Liver (tissue), 9 donors: ENCODE measurements around the gene PCDHA11. TPM values are rescaled to one million over a fixed set of nuclear protein-coding genes. Genes with fewer than 3 reads are reported as not detected.

ENCODE experiments used
- DNase-seq: peaks from one replicate; pipeline ENCODE4 v3.0.0-alpha.2; 2017; ENCODE audit warnings: low spot score
- H3K27ac ChIP-seq, 2 donors: one replicate each; pipeline ENCODE4 v1.7.0; 2013; ENCODE audit warnings: inconsistent platforms in 2 of 2, low read length in 2 of 2, control low read depth in 1 of 2, low read depth in 1 of 2, mild to moderate bottlenecking in 1 of 2
- H3K27me3 ChIP-seq, 4 donors: one replicate each; pipeline versions ENCODE4 v1.6.1 to v1.7.0; 2013; ENCODE audit warnings: low read length in 3 of 4, inconsistent platforms in 1 of 4, mild to moderate bottlenecking in 1 of 4, moderate library complexity in 1 of 4; ENCODE audit not compliant: control insufficient read depth in 4 of 4, insufficient read depth in 4 of 4
- H3K36me3 ChIP-seq, 4 donors: one replicate each; pipeline versions ENCODE4 v1.6.1 to v1.7.0; 2013; ENCODE audit warnings: low read length in 3 of 4, mild to moderate bottlenecking in 3 of 4, low read depth in 1 of 4, moderate library complexity in 1 of 4; ENCODE audit not compliant: control insufficient read depth in 4 of 4, insufficient read depth in 3 of 4
- H3K4me1 ChIP-seq, 4 donors: one replicate each; pipeline versions ENCODE4 v1.6.1 to v1.7.0; 2013; ENCODE audit warnings: low read length in 3 of 4, mild to moderate bottlenecking in 3 of 4, moderate library complexity in 1 of 4; ENCODE audit not compliant: control insufficient read depth in 4 of 4, insufficient read depth in 4 of 4
- H3K4me3 ChIP-seq, 3 donors: one replicate each; pipeline versions ENCODE4 v1.6.1 to v1.7.0; 2013; ENCODE audit warnings: low read length in 3 of 3, control low read depth in 1 of 3, low read depth in 1 of 3, mild to moderate bottlenecking in 1 of 3
- H3K9ac ChIP-seq, 2 donors: one replicate each; pipeline ENCODE4 v1.7.0; 2013; ENCODE audit warnings: low read length in 2 of 2, mild to moderate bottlenecking in 2 of 2, moderate library complexity in 2 of 2, control low read depth in 1 of 2, low read depth in 1 of 2
- H3K9me3 ChIP-seq, 4 donors: one replicate each; pipeline versions ENCODE4 v1.6.1 to v1.7.0; 2013; ENCODE audit warnings: low read length in 3 of 4; ENCODE audit not compliant: control insufficient read depth in 4 of 4
- EGR1 ChIP-seq, 2 donors: IDR thresholded peaks; 2 replicates each; pipeline ENCODE4 v1.6.1; 2016 to 2018; ENCODE audit warnings: antibody characterized with exemption in 2 of 2, low read depth in 2 of 2
- FOXA1 ChIP-seq: IDR thresholded peaks from 2 replicates; pipeline ENCODE4 v1.6.1; 2016; ENCODE audit warnings: antibody characterized with exemption
- FOXA2 ChIP-seq: IDR thresholded peaks from 2 replicates; pipeline ENCODE4 v1.6.1; 2016; ENCODE audit warnings: antibody characterized with exemption
- GABPA ChIP-seq, 2 donors: IDR thresholded peaks in 1 of 2; conservative IDR thresholded peaks in 1 of 2; 2 replicates each; pipeline ENCODE4 v1.6.1; 2016; ENCODE audit warnings: antibody characterized with exemption in 2 of 2, mild to moderate bottlenecking in 1 of 2, moderate library complexity in 1 of 2
- RXRA ChIP-seq, 2 donors: IDR thresholded peaks; 2 replicates each; pipeline ENCODE4 v1.6.1; 2017 to 2018; ENCODE audit warnings: antibody characterized with exemption in 2 of 2, mild to moderate bottlenecking in 1 of 2
- TAF1 ChIP-seq: conservative IDR thresholded peaks from 2 replicates; pipeline ENCODE4 v1.6.1; 2016; ENCODE audit warnings: antibody characterized with exemption, mild to moderate bottlenecking
- WGBS: extraction: QIAGEN DNeasy Blood & Tissue Kit; methylation state at CpG from one replicate; pipeline ENCODE4 v1.1.7; 2013; 5-methylcytosine and 5-hydroxymethylcytosine counted together
- polyA plus RNA-seq, 2 donors: library from polyadenylated mRNA; stranded (reverse) in 1 of 2; unstranded in 1 of 2; fragments of 200-250 nt in 1 of 2; fragments of >200 nt in 1 of 2; fragmentation: Nextera tagmentation in 1 of 2; extraction: Ambion mirVana in 1 of 2; gene quantifications; one replicate each; pipeline versions ENCODE4 v1.2.1 to v1.2.3, GENCODE V29; 2013 to 2015
- total RNA-seq, 2 donors: library from RNA; depleted of rRNA; stranded (reverse); fragments of >200 nt; gene quantifications; one replicate each; pipeline ENCODE4 v1.2.3, GENCODE V29; 2014
- TF ChIP-seq, protein P1 (sequence below): IDR thresholded peaks from 2 replicates; pipeline ENCODE4 v1.6.1; 2016; ENCODE audit warnings: antibody characterized with exemption
- TF ChIP-seq, protein P2 (sequence below): IDR thresholded peaks from 2 replicates; pipeline ENCODE4 v1.6.1; 2016; ENCODE audit warnings: antibody characterized with exemption, mild to moderate bottlenecking
- TF ChIP-seq, protein P3 (sequence below): IDR thresholded peaks from 2 replicates; pipeline ENCODE4 v1.6.1; 2016; ENCODE audit warnings: antibody characterized with exemption
- donor health status: healthy.
- donor health status: healthy.
- donor health status: healthy.
- donor health status: healthy.
- donor health status: healthy.

The PCDHA11 gene
- total and polyA plus RNA-seq, 4 donors = under 0.01 to 0.19 (median 0.05) TPM; not detected in 1

DNA sequence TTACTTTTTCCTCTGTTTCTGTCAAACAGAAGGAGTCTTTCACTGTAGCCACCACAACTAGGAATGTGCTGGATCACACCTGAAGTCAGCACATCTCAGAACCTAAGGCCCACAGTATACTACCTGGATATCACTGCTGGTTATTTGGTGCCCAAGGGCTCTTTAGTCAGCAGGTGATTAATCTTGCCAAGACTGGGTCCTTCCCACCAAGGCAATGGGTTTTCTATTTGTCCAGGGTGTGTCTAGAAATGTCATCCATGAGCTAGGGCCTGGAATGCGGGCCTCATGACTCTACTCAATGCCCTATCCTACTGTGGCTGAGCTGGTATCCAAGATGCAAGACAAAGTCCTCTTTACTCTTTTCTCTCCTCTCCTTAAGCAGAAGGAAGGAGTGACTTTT lies 47.6 kb downstream of the PCDHA11 start:
- TF ChIP-seq EGR1 (IDR thresholded peaks at IDR 0.05; ENCODE audit: low read depth in 2 of 2) (no peak), FOXA1 (no peak), GABPA (IDR thresholded peaks at IDR 0.05 in 1 of 2, conservative IDR thresholded peaks at IDR 0.05 in 1 of 2) (no peak), TAF1 (no peak), RXRA (IDR thresholded peaks at IDR 0.05) (no peak), FOXA2 (no peak)
- TF ChIP-seq, protein P1, sequence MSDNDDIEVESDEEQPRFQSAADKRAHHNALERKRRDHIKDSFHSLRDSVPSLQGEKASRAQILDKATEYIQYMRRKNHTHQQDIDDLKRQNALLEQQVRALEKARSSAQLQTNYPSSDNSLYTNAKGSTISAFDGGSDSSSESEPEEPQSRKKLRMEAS = no peak
- TF ChIP-seq, protein P2, sequence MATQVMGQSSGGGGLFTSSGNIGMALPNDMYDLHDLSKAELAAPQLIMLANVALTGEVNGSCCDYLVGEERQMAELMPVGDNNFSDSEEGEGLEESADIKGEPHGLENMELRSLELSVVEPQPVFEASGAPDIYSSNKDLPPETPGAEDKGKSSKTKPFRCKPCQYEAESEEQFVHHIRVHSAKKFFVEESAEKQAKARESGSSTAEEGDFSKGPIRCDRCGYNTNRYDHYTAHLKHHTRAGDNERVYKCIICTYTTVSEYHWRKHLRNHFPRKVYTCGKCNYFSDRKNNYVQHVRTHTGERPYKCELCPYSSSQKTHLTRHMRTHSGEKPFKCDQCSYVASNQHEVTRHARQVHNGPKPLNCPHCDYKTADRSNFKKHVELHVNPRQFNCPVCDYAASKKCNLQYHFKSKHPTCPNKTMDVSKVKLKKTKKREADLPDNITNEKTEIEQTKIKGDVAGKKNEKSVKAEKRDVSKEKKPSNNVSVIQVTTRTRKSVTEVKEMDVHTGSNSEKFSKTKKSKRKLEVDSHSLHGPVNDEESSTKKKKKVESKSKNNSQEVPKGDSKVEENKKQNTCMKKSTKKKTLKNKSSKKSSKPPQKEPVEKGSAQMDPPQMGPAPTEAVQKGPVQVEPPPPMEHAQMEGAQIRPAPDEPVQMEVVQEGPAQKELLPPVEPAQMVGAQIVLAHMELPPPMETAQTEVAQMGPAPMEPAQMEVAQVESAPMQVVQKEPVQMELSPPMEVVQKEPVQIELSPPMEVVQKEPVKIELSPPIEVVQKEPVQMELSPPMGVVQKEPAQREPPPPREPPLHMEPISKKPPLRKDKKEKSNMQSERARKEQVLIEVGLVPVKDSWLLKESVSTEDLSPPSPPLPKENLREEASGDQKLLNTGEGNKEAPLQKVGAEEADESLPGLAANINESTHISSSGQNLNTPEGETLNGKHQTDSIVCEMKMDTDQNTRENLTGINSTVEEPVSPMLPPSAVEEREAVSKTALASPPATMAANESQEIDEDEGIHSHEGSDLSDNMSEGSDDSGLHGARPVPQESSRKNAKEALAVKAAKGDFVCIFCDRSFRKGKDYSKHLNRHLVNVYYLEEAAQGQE = no peak
- TF ChIP-seq, protein P3, sequence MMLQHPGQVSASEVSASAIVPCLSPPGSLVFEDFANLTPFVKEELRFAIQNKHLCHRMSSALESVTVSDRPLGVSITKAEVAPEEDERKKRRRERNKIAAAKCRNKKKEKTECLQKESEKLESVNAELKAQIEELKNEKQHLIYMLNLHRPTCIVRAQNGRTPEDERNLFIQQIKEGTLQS = no peak
- 63% methylated on average over 1 of the region's 1 CpG for WGBS
- H3K9me3 ChIP-seq = peaks cover 0 to 3% (median 0%) of the 10 kb centered on the region in 4 donors
- no peaks in the 10 kb centered on the region for H3K36me3 ChIP-seq
- no peaks in the 10 kb centered on the region for H3K27me3 ChIP-seq
- H3K9ac ChIP-seq = no peak overlapping the region
- H3K27ac ChIP-seq = no peak overlapping the region
- no peaks in the 10 kb centered on the region for H3K4me1 ChIP-seq
- DNase-seq = no peak
- H3K4me3 ChIP-seq = no peak overlapping the region

Other genes with a start within 250 kb of the PCDHA11 start
- gene CD14, start 235.8 kb upstream of the PCDHA11 start, total RNA-seq = 100 to 1,000 TPM in 1 of 2 donors, 10 to 100 TPM in 1; 61.0 to 297 TPM
- gene CD14, start 235.8 kb upstream of the PCDHA11 start, polyA plus RNA-seq = 100 to 1,000 TPM; 277 to 343 TPM
- gene TMCO6, start 229.5 kb upstream of the PCDHA11 start, total RNA-seq = 10 to 100 TPM; 14.1 to 55.9 TPM
- 10 to 100 TPM; 12.6 to 23.3 TPM for gene TMCO6, start 229.5 kb upstream of the PCDHA11 start, polyA plus RNA-seq
- gene NDUFA2, start 221.3 kb upstream of the PCDHA11 start, total RNA-seq = 10 to 100 TPM; 23.3 to 44.3 TPM
- 100 to 1,000 TPM in 1 of 2 donors, 10 to 100 TPM in 1; 91.3 to 160 TPM for gene NDUFA2, start 221.3 kb upstream of the PCDHA11 start, polyA plus RNA-seq
- gene IK, start 221.1 kb upstream of the PCDHA11 start, total RNA-seq = 10 to 100 TPM; 42.5 to 45.7 TPM
- 10 to 100 TPM; 30.8 to 41.8 TPM for gene IK, start 221.1 kb upstream of the PCDHA11 start, polyA plus RNA-seq
- 10 to 100 TPM; 12.0 to 18.2 TPM for gene WDR55, start 204.1 kb upstream of the PCDHA11 start, total RNA-seq
- gene WDR55, start 204.1 kb upstream of the PCDHA11 start, polyA plus RNA-seq = 10 to 100 TPM in 1 of 2 donors, 1 to 10 TPM in 1; 10.0 to 11.4 TPM
- under 1 TPM; 0.37 to 0.92 TPM for gene DND1, start 195.4 kb upstream of the PCDHA11 start, total RNA-seq
- gene DND1, start 195.4 kb upstream of the PCDHA11 start, polyA plus RNA-seq = under 1 TPM in 1 of 2 donors, not detected in 1; 0.29 TPM
- gene HARS1, start 177.6 kb upstream of the PCDHA11 start, total RNA-seq = 10 to 100 TPM; 31.2 to 57.1 TPM
- gene HARS1, start 177.6 kb upstream of the PCDHA11 start, polyA plus RNA-seq = 10 to 100 TPM; 33.3 to 41.3 TPM
- gene HARS2, start 177.5 kb upstream of the PCDHA11 start, total RNA-seq = 10 to 100 TPM; 10.8 to 16.3 TPM
- 10 to 100 TPM in 1 of 2 donors, 1 to 10 TPM in 1; 8.6 to 10.7 TPM for gene HARS2, start 177.5 kb upstream of the PCDHA11 start, polyA plus RNA-seq
- 10 to 100 TPM; 16.4 to 27.5 TPM for gene ZMAT2, start 168.5 kb upstream of the PCDHA11 start, total RNA-seq
- 10 to 100 TPM; 14.5 to 34.3 TPM for gene ZMAT2, start 168.5 kb upstream of the PCDHA11 start, polyA plus RNA-seq
- gene PCDHA1, start 82.8 kb upstream of the PCDHA11 start, total RNA-seq = not detected
- gene PCDHA1, start 82.8 kb upstream of the PCDHA11 start, polyA plus RNA-seq = not detected
- gene PCDHA2, start 74.1 kb upstream of the PCDHA11 start, total RNA-seq = not detected
- gene PCDHA2, start 74.1 kb upstream of the PCDHA11 start, polyA plus RNA-seq = not detected
- gene PCDHA3, start 67.9 kb upstream of the PCDHA11 start, total RNA-seq = under 1 TPM in 1 of 2 donors, not detected in 1; 0.05 TPM
- not detected for gene PCDHA3, start 67.9 kb upstream of the PCDHA11 start, polyA plus RNA-seq
- gene PCDHA4, start 61.9 kb upstream of the PCDHA11 start, total RNA-seq = under 1 TPM; 0.08 to 0.09 TPM
- under 1 TPM; 0.01 to 0.06 TPM for gene PCDHA4, start 61.9 kb upstream of the PCDHA11 start, polyA plus RNA-seq
- gene PCDHA5, start 47.3 kb upstream of the PCDHA11 start, total RNA-seq = under 1 TPM in 1 of 2 donors, not detected in 1; under 0.01 TPM
- gene PCDHA5, start 47.3 kb upstream of the PCDHA11 start, polyA plus RNA-seq = not detected
- under 1 TPM in 1 of 2 donors, not detected in 1; 0.08 TPM for gene PCDHA6, start 41.0 kb upstream of the PCDHA11 start, total RNA-seq
- gene PCDHA6, start 41.0 kb upstream of the PCDHA11 start, polyA plus RNA-seq = under 1 TPM in 1 of 2 donors, not detected in 1; 0.02 TPM
- gene PCDHA7, start 34.7 kb upstream of the PCDHA11 start, total RNA-seq = under 1 TPM in 1 of 2 donors, not detected in 1; 0.05 TPM
- gene PCDHA7, start 34.7 kb upstream of the PCDHA11 start, polyA plus RNA-seq = under 1 TPM in 1 of 2 donors, not detected in 1; 0.05 TPM
- under 1 TPM in 1 of 2 donors, not detected in 1; under 0.01 TPM for gene PCDHA8, start 27.8 kb upstream of the PCDHA11 start, total RNA-seq
- gene PCDHA8, start 27.8 kb upstream of the PCDHA11 start, polyA plus RNA-seq = not detected
- under 1 TPM in 1 of 2 donors, not detected in 1; under 0.01 TPM for gene PCDHA9, start 20.6 kb upstream of the PCDHA11 start, total RNA-seq
- not detected for gene PCDHA9, start 20.6 kb upstream of the PCDHA11 start, polyA plus RNA-seq
- under 1 TPM in 1 of 2 donors, not detected in 1; under 0.01 TPM for gene PCDHA10, start 13.1 kb upstream of the PCDHA11 start, total RNA-seq
- gene PCDHA10, start 13.1 kb upstream of the PCDHA11 start, polyA plus RNA-seq = under 1 TPM in 1 of 2 donors, not detected in 1; 0.01 TPM
- gene PCDHA12, start 6.4 kb downstream of the PCDHA11 start, total RNA-seq = under 1 TPM in 1 of 2 donors, not detected in 1; 0.08 TPM
- gene PCDHA12, start 6.4 kb downstream of the PCDHA11 start, polyA plus RNA-seq = under 1 TPM in 1 of 2 donors, not detected in 1; 0.01 TPM
- gene PCDHA13, start 13.2 kb downstream of the PCDHA11 start, total RNA-seq = under 1 TPM in 1 of 2 donors, not detected in 1; 0.17 TPM
- under 1 TPM; 0.03 to 0.07 TPM for gene PCDHA13, start 13.2 kb downstream of the PCDHA11 start, polyA plus RNA-seq
- under 1 TPM; under 0.01 to 0.25 TPM for gene PCDHAC1, start 57.3 kb downstream of the PCDHA11 start, total RNA-seq
- gene PCDHAC1, start 57.3 kb downstream of the PCDHA11 start, polyA plus RNA-seq = under 1 TPM in 1 of 2 donors, not detected in 1; 0.13 TPM
- gene PCDHAC2, start 97.5 kb downstream of the PCDHA11 start, total RNA-seq = 1 to 10 TPM in 1 of 2 donors, under 1 TPM in 1; 0.93 to 1.8 TPM
- gene PCDHAC2, start 97.5 kb downstream of the PCDHA11 start, polyA plus RNA-seq = under 1 TPM; 0.50 to 0.63 TPM
- gene PCDHB1, start 182.4 kb downstream of the PCDHA11 start, total RNA-seq = not detected
- not detected for gene PCDHB1, start 182.4 kb downstream of the PCDHA11 start, polyA plus RNA-seq
- under 1 TPM; 0.08 to 0.09 TPM for gene PCDHB2, start 225.7 kb downstream of the PCDHA11 start, total RNA-seq
- gene PCDHB2, start 225.7 kb downstream of the PCDHA11 start, polyA plus RNA-seq = under 1 TPM in 1 of 2 donors, not detected in 1; 0.05 TPM
- under 1 TPM; 0.08 to 0.09 TPM for gene PCDHB3, start 231.5 kb downstream of the PCDHA11 start, total RNA-seq
- under 1 TPM in 1 of 2 donors, not detected in 1; 0.09 TPM for gene PCDHB3, start 231.5 kb downstream of the PCDHA11 start, polyA plus RNA-seq